SHP77 (cell line): ENCODE measurements around the gene ZIC4.

Experiments used
- DNase-seq, 2 experiments: peaks; one replicate each; lab custom pipeline; 2025; lab: John Stamatoyannopoulos, UW

ZIC4 gene

GRCh38 chr3:147417551-147418295, 11.4 kb upstream of the ZIC4 start:
- no peak for DNase-seq

GRCh38 chr3:147416931-147417330, 10.6 kb upstream of the ZIC4 start:
- no peak for DNase-seq

- DNase-seq = no peak
Measured at GRCh38 chr3:147415874-147416273, 9.5 kb upstream of the ZIC4 start.

- no peak for DNase-seq
Measured at GRCh38 chr3:147415286-147415685, 8.9 kb upstream of the ZIC4 start.

GRCh38 chr3:147414390-147415138, 8.2 kb upstream of the ZIC4 start:
- no peak for DNase-seq

- DNase-seq = no peak
Measured at GRCh38 chr3:147413686-147414389, 7.5 kb upstream of the ZIC4 start.

- DNase-seq = no peak
Measured at GRCh38 chr3:147412917-147413685, 6.8 kb upstream of the ZIC4 start.

GRCh38 chr3:147412261-147412916, 6.0 kb upstream of the ZIC4 start:
- DNase-seq = no peak

GRCh38 chr3:147411815-147412241, 5.5 kb upstream of the ZIC4 start:
- DNase-seq = no peak

- DNase-seq = no peak
Measured at GRCh38 chr3:147411238-147411814, 5.0 kb upstream of the ZIC4 start.

GRCh38 chr3:147410526-147411237, 4.3 kb upstream of the ZIC4 start:
- DNase-seq = no peak

GRCh38 chr3:147410116-147410525, 3.8 kb upstream of the ZIC4 start:
- no peak for DNase-seq

GRCh38 chr3:147409143-147410115, 3.1 kb upstream of the ZIC4 start, which contains the start of gene ZIC1:
Gene ZIC1, plus strand, starts transcription at chr3:147409365. Its CDS starts 748 bp downstream, at chr3:147410113.
- no peak for DNase-seq

- DNase-seq = no peak
Measured at GRCh38 chr3:147408188-147409100, 2.1 kb upstream of the ZIC4 start.

GRCh38 chr3:147407498-147408187, 1.3 kb upstream of the ZIC4 start:
- no peak for DNase-seq

- DNase-seq = no peak
Measured at GRCh38 chr3:147407114-147407497, 763 bp upstream of the ZIC4 start.

- DNase-seq = no peak
Measured at GRCh38 chr3:147405231-147406027, 914 bp downstream of the ZIC4 start.
